ENCODE data around the gene SPEF1.
"Not testable (repeated sequence)": the region's sequence is repeated elsewhere in the genome, so short reads cannot be mapped to it uniquely, and the experiment has no call there.

Gene SPEF1

GRCh38 chr20:3808544-3808943 lies 27.3 kb upstream of the SPEF1 start:
- DNase-seq: no peak

- DNase-seq: no peak
Measured at GRCh38 chr20:3804781-3805180, 23.5 kb upstream of the SPEF1 start.

DNA sequence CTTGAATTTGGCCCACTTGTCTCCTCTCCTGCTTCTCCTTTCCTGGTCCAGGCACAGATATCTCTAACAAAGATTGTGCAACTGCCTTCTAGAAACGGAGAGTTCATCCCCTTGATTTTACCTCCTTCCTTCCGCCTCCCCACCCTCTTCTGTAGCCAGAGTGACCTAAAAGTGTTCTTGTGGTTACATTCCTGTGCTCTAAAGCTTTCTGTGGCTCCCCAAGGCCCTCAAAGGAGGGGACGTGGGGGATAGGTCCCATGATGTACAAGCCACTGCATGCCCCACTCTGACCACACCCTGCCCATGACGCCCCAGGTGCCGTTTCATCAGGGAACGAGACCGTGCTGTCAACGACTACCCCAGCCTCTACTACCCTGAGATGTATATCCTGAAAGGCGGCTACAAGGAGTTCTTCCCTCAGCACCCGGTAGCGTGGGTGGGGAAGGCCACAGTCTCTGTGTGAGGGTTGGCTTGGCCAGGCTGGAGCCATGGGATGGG lies 23.1 kb upstream of the SPEF1 start:
- DNase-seq: no peak

DNA sequence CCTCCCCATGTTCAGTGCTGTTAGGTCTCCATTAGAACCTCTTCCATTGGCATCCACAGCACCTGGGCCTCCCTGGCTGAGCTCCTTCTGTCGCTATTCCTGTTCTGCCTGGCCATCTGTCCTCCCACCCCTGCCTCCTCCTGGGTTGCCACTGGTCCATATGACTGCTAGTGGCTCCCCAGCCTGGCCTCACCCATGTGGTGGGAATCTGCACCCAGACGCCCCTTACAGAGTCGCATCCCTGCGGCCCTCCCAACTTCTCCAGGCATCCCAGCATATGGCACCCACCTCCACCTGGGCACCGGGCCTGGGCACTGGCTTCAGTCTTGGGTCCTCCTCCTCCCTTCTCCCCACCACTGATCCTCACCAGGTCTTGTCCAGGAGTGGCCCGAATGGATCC lies 22.6 kb upstream of the SPEF1 start:
- DNase-seq: no peak

- DNase-seq: no peak
Measured at GRCh38 chr20:3803289-3803688, 22.0 kb upstream of the SPEF1 start.

DNA sequence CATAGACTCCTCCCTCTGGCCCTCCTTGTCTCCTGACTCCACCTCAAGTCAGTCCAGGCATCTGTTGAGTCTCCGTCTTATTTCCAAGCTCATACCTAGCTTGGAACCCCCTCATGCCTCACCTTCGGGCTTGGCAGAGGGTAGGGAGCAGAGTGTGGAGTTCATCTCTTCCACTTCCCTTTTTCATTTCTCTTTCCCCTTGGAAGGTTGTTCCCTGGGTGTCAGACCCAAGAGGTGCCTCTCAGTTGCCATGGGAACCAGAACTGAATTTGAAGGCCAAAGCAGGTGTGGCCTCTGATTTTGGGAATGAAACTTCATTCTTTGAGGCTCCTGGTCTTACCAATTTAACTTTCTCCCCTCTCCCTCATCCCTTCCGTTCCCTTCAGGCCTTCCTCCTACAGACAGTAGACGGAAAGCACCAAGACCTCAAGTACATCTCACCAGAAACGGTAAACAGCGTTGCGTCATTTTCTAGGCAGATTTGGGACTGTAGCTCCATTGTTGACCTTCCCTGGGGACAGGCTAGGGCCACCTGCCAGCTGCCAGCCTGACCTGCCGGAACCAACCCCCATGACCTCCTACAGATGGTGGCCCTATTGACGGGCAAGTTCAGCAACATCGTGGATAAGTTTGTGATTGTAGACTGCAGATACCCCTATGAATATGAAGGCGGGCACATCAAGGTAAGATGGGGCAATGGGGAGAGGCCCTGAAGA lies 21.4 kb upstream of the SPEF1 start:
- no peak for DNase-seq

DNA sequence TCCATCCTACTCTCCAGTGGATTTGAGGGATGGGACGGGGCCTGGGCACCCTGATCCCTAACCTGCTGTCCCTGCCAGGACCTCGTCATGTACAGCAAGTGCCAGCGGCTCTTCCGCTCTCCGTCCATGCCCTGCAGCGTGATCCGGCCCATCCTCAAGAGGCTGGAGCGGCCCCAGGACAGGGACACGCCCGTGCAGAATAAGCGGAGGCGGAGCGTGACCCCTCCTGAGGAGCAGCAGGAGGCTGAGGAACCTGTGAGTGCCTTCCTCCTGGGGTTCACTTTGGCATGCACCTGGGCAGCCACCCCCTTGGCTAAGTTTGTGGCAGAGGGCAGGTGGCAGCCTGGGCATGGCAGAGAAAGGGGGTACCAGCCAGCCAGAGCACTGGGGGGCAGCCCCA lies 20.6 kb upstream of the SPEF1 start:
- DNase-seq: no peak

GRCh38 chr20:3801299-3801698 lies 20.1 kb upstream of the SPEF1 start:
- no peak for DNase-seq

DNA sequence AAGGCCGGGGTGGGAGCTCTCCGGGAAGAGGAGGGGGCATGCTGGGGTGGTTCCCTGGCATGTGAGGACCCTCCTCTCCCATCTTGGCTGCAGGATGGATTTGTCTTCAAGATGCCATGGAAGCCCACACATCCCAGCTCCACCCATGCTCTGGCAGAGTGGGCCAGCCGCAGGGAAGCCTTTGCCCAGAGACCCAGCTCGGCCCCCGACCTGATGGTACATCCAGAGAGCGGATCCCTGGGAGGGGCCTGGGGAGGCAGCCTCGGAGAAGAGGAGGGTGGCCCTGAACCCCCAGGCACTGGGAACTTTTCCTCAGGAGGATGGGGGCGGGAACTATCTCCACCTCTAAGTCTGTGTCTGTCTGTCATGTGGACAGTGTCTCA lies 19.6 kb upstream of the SPEF1 start:
- DNase-seq: no peak

DNA sequence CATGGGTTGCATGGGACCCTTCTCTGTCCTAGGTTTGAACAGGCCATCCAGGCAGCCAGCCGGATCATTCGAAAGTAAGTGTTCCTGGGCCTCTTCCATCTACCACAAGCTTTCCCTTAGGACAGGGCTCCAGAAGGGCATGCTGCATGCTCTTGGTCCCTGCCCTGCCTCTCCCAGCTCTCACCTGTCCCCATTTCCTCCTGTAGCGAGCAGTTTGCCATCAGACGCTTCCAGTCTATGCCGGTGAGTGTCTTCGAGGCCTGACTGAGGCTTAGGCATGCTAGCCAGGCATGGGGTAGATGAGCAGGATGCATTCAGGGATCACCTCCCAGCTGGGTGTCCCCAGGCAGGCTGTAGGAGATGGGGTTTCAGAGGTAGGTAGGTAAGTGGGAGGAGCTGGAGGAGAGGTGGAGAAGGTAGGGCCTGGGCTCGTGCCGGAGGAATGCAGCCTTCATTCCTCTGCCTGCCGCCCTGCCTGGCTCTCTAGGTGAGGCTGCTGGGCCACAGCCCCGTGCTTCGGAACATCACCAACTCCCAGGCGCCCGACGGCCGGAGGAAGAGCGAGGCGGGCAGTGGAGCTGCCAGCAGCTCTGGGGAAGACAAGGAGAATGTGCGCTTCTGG lies 19.1 kb upstream of the SPEF1 start:
- no peak for DNase-seq

- DNase-seq: no peak
Measured at GRCh38 chr20:3798908-3799248, 17.6 kb upstream of the SPEF1 start.

DNA sequence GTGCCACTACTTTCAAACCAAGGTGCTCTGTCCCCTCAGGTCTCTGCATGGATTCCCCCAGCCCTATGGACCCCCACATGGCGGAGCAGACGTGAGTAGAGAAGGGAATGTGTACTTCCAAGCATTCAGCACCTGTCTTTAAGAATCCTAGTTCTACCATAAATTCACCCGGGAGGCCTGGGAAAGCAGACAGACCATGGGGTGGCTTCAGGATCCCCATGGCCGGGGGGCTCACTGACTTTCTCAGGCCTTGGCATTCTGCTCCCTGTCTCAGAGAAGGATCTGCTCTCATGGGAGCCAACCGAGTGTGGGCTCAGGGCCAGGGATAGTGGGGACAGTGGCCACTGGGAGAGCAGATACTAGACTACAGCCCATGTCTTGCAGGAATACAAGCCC lies 17.1 kb upstream of the SPEF1 start:
- no peak for DNase-seq

GRCh38 chr20:3797592-3798372 lies 16.5 kb upstream of the SPEF1 start:
- no peak for DNase-seq

DNA sequence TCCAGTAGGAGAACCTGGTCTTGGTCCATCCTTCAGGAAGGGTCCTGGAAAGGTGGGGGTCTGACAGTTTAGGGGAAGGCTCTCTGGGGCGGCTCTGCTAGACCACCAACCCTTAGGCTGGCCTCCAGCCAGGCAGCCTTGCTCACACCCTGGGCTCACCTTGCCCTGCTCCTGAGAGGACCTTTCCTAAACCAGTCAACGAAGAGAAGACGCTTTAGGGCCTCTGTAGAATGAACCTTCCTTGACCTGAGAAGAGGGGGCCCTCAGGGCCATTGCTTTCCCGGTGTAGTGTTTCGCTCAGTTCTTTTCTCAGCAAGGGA lies 15.9 kb upstream of the SPEF1 start:
- DNase-seq: no peak

DNA sequence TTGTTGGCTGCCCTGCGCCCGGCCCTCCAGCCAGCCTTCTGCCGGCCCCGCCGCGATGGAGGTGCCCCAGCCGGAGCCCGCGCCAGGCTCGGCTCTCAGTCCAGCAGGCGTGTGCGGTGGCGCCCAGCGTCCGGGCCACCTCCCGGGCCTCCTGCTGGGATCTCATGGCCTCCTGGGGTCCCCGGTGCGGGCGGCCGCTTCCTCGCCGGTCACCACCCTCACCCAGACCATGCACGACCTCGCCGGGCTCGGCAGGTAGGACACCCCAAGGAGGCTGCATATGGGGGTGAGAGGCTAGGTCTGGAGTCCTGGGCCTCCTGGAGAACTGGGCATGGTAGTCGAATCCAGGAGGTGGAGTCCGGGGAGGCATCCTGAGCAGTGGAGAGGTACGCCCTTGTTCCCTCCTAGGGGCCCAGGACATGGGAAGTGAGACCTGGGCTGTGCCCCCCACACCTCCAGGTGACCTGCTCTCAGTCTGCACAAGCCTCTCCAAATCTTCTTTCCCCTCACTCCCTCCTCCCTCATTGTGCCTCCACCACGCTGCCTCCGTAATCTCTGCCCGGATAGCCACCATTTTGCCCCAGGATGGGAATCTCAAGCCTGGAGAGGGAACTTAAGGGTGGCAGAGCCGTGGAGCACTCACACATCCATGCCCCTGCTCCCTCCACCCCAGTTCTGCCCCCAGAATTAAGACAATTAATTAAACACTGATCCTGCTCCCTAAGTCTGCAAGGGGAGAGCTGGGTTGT lies 15.4 kb upstream of the SPEF1 start:
- DNase-seq: no peak

DNA sequence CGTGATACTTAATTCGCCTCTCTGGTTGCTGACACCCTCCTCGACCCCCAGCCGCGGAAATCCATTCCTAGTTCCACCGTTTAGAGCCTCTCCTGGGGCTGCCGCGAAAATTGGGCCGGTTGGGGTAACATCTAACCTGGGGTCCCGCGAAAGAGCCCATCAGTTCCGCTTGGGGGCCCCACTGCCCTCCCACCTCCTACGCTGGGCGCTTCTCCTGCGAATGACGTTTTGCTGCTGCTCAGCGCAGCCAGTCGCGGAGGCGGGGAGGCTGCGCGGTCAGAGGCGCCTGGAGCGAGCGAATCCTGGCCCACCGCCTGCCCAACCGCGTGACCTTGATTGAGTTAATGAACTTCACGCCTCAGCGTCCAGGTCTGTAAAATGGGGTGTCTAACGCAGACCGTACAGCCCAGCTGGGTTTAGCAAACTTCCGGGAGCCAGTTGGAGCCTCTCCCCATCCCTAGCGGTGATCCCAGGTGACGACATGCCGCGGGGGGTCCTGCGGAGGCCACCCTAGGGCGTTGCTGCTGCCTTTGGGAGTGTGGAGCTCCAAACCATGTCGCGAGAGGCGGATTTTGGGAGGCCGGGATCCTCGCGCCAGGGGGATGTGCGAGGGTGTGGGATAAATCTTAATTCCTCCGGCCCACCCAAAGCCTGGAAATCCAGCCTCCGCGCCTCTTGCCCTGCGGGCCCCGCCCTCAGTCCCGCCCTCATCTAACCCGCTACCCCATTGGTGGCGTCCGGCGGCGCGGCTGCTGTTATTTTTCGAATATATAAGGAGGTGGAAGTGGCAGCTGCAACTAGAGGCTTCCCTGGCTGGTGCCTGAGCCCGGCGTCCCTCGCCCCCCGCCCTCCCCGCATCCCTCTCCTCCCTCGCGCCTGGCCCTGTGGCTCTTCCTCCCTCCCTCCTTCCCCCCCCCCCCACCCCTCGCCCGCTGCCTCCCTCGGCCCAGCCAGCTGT lies 14.5 kb upstream of the SPEF1 start, which contains the start of gene CDC25B:
CDC25B (plus strand) TSS at position 800 of the 958 bp plus-strand sequence. CDS start 222 bp downstream, outside the sequence.
- peak; percentile 88 for DNase-seq

DNA sequence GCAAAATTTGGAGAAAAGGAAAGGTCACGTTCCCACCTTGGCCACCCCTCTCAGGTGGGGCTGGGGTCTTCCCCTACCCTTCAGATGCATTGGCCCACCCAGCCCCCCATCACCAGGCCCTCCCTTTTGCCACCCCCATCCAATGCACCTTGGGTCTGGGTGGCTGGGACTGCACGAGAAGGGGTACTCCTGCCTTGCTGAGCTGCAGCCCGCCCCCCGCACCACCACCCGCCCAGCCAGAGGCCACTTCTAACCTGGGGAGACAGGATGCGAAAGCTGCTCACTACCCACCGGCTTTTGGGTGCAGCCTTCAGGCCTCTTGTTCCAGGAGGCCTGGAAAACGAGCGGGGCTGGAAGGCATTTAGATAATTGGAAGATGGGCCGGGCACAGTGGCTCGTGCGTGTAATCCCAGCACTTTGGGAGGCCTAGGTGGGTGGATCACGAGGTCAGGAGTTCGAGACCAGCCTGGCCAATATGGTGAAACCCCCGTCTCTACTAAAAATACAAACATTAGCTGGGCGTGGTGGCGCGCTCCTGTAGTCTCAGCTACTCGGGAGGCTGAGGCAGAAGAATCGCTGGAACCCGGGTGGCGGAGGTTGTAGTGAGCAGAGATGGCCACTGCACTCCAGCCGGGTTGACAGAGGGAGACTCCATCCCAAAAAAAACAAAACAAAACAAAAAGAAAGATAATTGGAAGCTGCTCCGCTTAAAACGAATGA lies 13.6 kb upstream of the SPEF1 start:
- DNase-seq: no peak

GRCh38 chr20:3794168-3794567 lies 12.9 kb upstream of the SPEF1 start:
- DNase-seq: not testable (repeated sequence)

- not testable (repeated sequence) for DNase-seq
Measured at GRCh38 chr20:3789201-3789600, 8.0 kb upstream of the SPEF1 start.

DNA sequence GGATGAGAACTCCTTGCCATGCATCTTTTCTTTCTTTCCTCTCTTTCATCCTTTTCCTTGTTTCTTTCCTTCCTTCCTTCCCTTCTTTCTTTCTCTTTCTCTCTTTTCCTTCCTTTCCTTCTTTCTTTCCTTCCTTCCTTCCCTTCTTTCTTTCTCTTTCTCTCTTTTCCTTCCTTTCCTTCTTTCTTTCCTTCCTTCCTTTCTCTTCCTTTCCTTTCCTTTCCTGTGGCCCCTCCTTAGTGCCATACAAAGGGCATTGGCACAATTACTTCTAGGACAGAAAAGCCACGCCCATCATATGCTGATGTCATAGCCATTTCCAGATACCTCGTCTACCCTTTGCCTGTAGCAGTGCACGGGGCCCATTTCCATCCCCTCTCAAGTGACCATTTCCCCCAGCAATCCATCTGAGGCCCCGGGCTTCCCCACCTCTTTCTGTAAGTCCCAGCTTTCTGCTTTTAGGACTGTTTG lies 7.5 kb upstream of the SPEF1 start:
- DNase-seq: no peak

GRCh38 chr20:3787324-3788014 lies 6.2 kb upstream of the SPEF1 start:
- DNase-seq: no peak

All from NK-92 treated with Interleukin-12 subunit alpha and Interleukin-12 subunit beta, amount 100 ng/mL, for 24 hours (cell line).